Aorta (tissue), 5 donors: ENCODE measurements around the gene GLIPR2. TPM values are rescaled to one million over a fixed set of nuclear protein-coding genes. Genes with fewer than 3 reads are reported as not detected.

Experiments
- ATAC-seq: fragments of 200-7000 bp; cut with Tn5 transposase; one replicate; pipeline ENCODE4 v1.9.1; 2022; ENCODE audit warnings: moderate library complexity; ENCODE audit not compliant: low FRiP score
- DNase-seq, 2 donors: peaks; one replicate each; pipeline ENCODE4 v3.0.0-alpha.2; 2020
- H3K27ac ChIP-seq, 2 donors: one replicate each; pipeline ENCODE4 v1.5.1; 2013; ENCODE audit warnings: low read length in 2 of 2, mild to moderate bottlenecking in 2 of 2, moderate library complexity in 2 of 2, control low read depth in 1 of 2, inconsistent platforms in 1 of 2, low read depth in 1 of 2
- H3K27me3 ChIP-seq, 2 donors: one replicate each; pipeline ENCODE4 v1.6.1; 2013; ENCODE audit warnings: control low read depth in 1 of 2, low read length in 1 of 2, mild to moderate bottlenecking in 1 of 2, moderate library complexity in 1 of 2; ENCODE audit not compliant: insufficient read depth in 2 of 2, control insufficient read depth in 1 of 2
- H3K36me3 ChIP-seq, 2 donors: one replicate each; pipeline ENCODE4 v1.6.1; 2013; ENCODE audit warnings: control low read depth in 1 of 2, low read length in 1 of 2, mild to moderate bottlenecking in 1 of 2; ENCODE audit not compliant: insufficient read depth in 2 of 2, control insufficient read depth in 1 of 2
- H3K4me1 ChIP-seq, 2 donors: one replicate each; pipeline ENCODE4 v1.6.1; 2013; ENCODE audit warnings: low read length in 2 of 2, control low read depth in 1 of 2, mild to moderate bottlenecking in 1 of 2, moderate library complexity in 1 of 2; ENCODE audit not compliant: insufficient read depth in 2 of 2, control insufficient read depth in 1 of 2
- H3K4me3 ChIP-seq, 2 donors: one replicate each; pipeline ENCODE4 v1.5.1; 2013; ENCODE audit warnings: low read length in 2 of 2, control low read depth in 1 of 2, mild to moderate bottlenecking in 1 of 2
- H3K9me3 ChIP-seq: one replicate; pipeline ENCODE4 v1.6.1; 2013; ENCODE audit warnings: mild to moderate bottlenecking, low read length; ENCODE audit not compliant: control insufficient read depth
- WGBS, 2 donors: extraction: QIAGEN DNeasy Blood & Tissue Kit; methylation state at CpG; one replicate each; pipeline ENCODE4 v1.1.7; 2013; 5-methylcytosine and 5-hydroxymethylcytosine counted together
- intact Hi-C, 2 donors: fragments of 100-400 bp; cut with DNase I; formaldehyde crosslinking; loops; one replicate each; pipeline versions ENCODE4 v1.14.2 to v1.15.0; 2022
- polyA plus RNA-seq, 2 donors: library from polyadenylated mRNA; stranded (reverse); fragments of 200-250 nt; gene quantifications; one replicate each; pipeline ENCODE4 v1.2.3, GENCODE V29; 2013
- total RNA-seq, 2 donors: library from RNA; stranded (reverse); fragmentation: NEBNext Ultra II Directional; extraction: Animal tissue kit (Norgen Biotek cat#: 25700); gene quantifications; one replicate each; pipeline ENCODE4 v1.2.1, GENCODE V29; 2021
- donor health status: healthy with polysubstance abuse.
- donor health status: Bipolar disorder and iron deficiency.
- donor health status: DM: no; HTN: no; CAD: no.
- donor health status: DM: no; HTN: no; CAD: no.
- donor health status: DM: yes; HTN: yes; CAD: no.

The GLIPR2 gene
- total and polyA plus RNA-seq, 4 donors = 26.9 to 56.5 (median 34.9) TPM

DNA sequence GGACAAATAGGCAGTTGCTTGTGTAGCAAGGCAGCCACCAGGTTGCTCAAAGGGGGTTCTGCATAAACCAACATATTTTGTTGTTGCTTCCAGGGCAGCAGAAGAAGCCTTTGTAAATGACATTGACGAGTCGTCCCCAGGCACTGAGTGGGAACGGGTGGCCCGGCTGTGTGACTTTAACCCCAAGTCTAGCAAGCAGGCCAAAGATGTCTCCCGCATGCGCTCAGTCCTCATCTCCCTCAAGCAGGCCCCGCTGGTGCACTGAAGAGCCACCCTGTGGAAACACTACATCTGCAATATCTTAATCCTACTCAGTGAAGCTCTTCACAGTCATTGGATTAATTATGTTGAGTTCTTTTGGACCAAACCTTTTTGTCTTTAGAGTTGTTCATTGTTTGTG is 75.0 kb downstream of the GLIPR2 start:
- ATAC-seq = no peak
- WGBS, 2 donors = 78 to 81% methylated on average over 7 of the region's 7 CpGs

DNA sequence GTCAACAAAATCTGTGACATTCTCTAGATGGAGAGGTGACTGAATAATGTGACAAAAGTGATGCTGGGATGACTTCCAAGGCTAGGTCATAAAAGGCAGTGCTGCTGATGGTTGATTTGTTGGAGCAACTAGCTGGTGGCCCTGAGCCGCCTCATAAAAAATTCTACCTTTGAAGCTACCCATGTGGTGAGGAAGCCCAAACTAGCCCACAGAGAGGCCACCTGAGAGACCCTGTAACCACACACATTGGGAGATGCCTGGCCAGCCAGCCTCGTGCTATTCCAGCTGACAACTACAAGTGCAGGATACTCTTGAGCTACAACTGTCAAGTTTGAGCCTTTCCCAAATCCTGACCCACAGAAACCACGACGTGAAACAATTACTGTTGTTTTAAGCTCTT is 76.9 kb downstream of the GLIPR2 start:
- ATAC-seq (no peak), DNase-seq (no peak)

More for the DNA sequence above, 75.0 kb downstream of the GLIPR2 start:
- Histone ChIP-seq H3K9me3 (no peaks in the 10 kb centered on the region), H3K27ac (no peak overlapping the region), H3K4me3 (no peak overlapping the region), H3K27me3 (no peaks in the 10 kb centered on the region), H3K36me3 (no peaks in the 10 kb centered on the region), H3K4me1 (peaks cover 1 to 4% of the 10 kb centered on the region in 2 donors)
- DNase-seq = no peak
- intact Hi-C loops = no loop called here

More for the DNA sequence above, 76.9 kb downstream of the GLIPR2 start:
- intact Hi-C loops = no loop called here
- Histone ChIP-seq H3K4me3 (no peak overlapping the region), H3K4me1 (peaks cover 0 to 4% of the 10 kb centered on the region in 2 donors), H3K36me3 (peaks cover 0 to 4% of the 10 kb centered on the region in 2 donors), H3K27me3 (no peaks in the 10 kb centered on the region), H3K9me3 (no peaks in the 10 kb centered on the region), H3K27ac (peak overlapping the region in 1 of 2 donors; percentile 18)
- WGBS, 2 donors = 82 to 84% methylated on average over 4 of the region's 4 CpGs

Other genes with a start within 250 kb of the GLIPR2 start
- 10 to 100 TPM; 14.2 to 23.1 TPM for gene HRCT1, start 230.5 kb upstream of the GLIPR2 start, total RNA-seq
- 10 to 100 TPM; 17.4 to 25.7 TPM for gene HRCT1, start 230.5 kb upstream of the GLIPR2 start, polyA plus RNA-seq
- gene SPAAR, start 227.2 kb upstream of the GLIPR2 start, total RNA-seq = 1 to 10 TPM; 4.0 to 4.5 TPM
- gene SPAAR, start 227.2 kb upstream of the GLIPR2 start, polyA plus RNA-seq = under 1 TPM in 1 of 2 donors, not detected in 1; 0.82 TPM
- gene OR2S2, start 178.6 kb upstream of the GLIPR2 start, total RNA-seq = not detected
- not detected for gene OR2S2, start 178.6 kb upstream of the GLIPR2 start, polyA plus RNA-seq
- 10 to 100 TPM; 28.9 to 34.1 TPM for gene RECK, start 99.8 kb upstream of the GLIPR2 start, total RNA-seq
- gene RECK, start 99.8 kb upstream of the GLIPR2 start, polyA plus RNA-seq = 10 to 100 TPM in 1 of 2 donors, 1 to 10 TPM in 1; 6.0 to 19.9 TPM
- under 1 TPM; 0.68 to 0.99 TPM for gene CCIN, start 32.7 kb downstream of the GLIPR2 start, total RNA-seq
- gene CCIN, start 32.7 kb downstream of the GLIPR2 start, polyA plus RNA-seq = under 1 TPM; 0.18 to 0.63 TPM
- 100 to 1,000 TPM; 117 to 118 TPM for gene CLTA, start 54.2 kb downstream of the GLIPR2 start, total RNA-seq
- 100 to 1,000 TPM; 164 to 191 TPM for gene CLTA, start 54.2 kb downstream of the GLIPR2 start, polyA plus RNA-seq
- 10 to 100 TPM; 18.3 to 21.2 TPM for gene GNE, start 121.7 kb downstream of the GLIPR2 start, total RNA-seq
- gene GNE, start 121.7 kb downstream of the GLIPR2 start, polyA plus RNA-seq = 10 to 100 TPM in 1 of 2 donors, 1 to 10 TPM in 1; 7.1 to 12.0 TPM